HG02588 (cell line): ENCODE measurements around the gene MEGF10.

Source experiments
- ATAC-seq: cut with Tn5 transposase; IDR thresholded peaks from one replicate; pipeline ENCODE4 v1.9.1; 2021; ENCODE audit warnings: mild to moderate bottlenecking, moderate library complexity; ENCODE audit not compliant: unreplicated experiment

Gene MEGF10

GRCh38 chr5:127508644-127509373 is 218.2 kb downstream of the MEGF10 start:
- ATAC-seq: no peak
